Cerebellar nuclear complex (tissue), 1 donor: ENCODE measurements around the gene KCNH3.
"Not testable (repeated sequence)": the region's sequence is repeated elsewhere in the genome, so short reads cannot be mapped to it uniquely, and the experiment has no call there.

Experiments
- DNase-seq, 2 experiments: peaks; one replicate each; lab custom pipeline; 2025; lab: John Stamatoyannopoulos, UW

KCNH3 gene

GRCh38 chr12:49525942-49526341 is 12.9 kb upstream of the KCNH3 start:
- DNase-seq: no peak

DNA sequence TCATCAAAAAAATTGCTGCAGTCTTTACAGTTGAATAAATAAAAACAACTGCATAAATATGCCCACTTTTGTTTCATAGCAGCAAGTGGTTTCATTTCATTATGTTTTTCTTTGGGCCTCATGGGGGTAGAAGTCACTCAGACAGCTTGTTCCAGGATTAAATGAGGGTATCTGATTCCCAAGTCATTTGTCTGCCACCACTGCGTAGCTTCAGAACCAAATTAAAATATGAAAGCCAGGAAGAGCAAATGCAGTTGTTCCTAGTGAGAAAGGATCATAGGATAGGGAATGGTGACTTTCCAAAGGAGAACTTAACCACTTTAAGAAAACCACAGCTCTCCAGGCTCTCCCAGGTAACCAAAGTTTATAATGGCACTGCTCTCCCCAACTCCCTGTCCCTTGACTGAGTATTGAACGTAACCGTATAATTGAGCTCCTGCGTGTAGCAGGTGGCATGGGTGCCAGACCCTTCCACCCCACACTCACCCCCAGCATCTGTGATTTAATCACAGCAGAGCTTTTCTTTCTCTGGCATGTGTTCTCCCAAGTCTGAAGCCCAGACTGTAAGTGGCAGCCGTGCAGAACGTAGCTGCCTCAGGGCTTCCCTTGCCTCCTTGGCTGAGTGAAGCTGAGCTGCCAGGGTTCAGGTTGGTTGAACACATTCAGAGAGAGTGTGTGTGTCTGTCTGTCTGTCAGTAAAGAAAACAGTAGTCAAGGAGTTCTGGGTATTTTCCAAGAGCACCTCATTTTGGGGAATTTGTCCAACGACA is 11.3 kb upstream of the KCNH3 start:
- DNase-seq: no peak

DNA sequence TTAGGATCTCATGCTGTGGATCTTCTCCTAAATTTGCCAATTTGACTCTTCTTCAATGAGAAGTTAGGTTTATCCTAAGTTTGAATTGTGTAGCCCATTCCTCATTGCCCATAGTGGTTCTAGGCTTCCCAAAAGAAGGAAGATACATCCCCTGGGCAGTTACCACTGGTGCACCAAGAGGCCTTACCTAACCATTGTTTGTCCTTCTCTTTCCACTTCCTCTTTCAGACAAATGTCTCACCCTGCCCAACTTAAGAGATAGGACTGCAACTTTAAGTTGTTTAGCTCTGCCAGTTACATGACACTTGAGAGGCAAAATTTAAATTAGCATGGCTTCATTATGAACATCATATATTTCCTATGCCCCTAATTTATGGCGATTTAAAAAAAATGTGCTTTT is 9.4 kb upstream of the KCNH3 start:
- no peak for DNase-seq

DNA sequence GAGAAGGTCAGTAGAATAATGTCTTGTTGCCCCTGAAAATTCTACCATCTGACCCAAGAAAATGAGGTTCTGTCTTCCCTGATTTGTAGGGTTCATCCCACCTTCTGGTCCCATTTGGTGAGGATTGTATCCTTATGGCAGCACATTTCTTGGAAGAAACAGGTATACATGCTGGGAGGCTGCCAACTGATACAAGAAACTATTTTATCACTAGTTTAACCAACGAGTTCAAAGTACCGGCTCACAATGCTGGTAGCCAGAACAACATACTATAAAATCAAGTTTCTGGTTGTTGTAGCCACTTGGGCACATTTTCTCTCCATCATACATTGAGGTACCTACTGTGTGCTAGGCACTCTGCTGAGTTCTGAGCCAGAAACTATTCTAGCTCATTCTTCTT is 7.1 kb upstream of the KCNH3 start:
- DNase-seq: no peak

DNA sequence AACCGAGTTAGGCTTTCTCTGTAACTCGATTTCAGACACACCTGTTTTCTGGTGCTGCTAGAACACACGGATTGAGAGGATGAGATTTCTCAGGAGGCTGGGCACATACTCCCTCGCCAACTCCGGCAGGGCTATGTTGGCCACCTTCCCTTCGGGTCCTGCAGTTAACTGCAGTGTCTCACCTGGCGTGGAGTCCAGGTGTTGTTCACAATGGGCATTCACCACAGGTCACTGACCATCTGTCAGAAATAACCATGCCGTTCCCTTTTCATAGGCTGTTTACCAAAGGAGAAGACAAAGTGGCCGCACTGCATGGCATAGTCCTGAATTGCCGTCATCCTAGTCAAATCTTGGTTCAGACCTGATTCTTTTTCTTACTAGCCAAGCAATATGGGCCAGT is 5.5 kb upstream of the KCNH3 start:
- no peak for DNase-seq

- not testable (repeated sequence) for DNase-seq
Observed at GRCh38 chr12:49534122-49534521, 4.7 kb upstream of the KCNH3 start.

DNA sequence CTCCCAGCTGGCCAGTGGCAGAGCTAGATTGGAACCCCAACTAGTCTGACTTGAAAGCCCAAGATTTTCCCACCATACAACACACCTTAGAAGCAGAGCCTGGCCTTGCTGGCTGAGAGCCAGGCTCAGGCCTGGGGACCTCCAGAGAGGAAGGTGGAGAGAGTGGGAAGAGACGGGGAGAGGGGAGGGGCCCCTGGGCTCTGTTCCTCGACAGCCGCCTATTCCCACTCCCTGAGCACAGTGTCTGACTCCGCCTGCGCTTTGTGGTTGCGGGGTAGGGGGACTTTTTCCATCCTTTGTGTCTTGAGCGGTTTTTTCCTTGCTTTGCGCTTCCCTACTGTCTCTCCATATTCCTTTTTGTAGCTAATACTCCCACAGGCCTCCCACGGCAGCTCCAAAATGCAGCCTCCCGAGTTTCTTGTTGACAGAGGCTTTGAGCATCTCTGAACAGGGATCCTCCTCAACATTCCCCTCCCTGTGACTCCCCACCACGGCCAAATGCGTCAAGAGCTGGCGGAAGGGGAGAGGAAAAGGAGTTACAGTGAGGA is 4.0 kb upstream of the KCNH3 start:
- no peak for DNase-seq

DNA sequence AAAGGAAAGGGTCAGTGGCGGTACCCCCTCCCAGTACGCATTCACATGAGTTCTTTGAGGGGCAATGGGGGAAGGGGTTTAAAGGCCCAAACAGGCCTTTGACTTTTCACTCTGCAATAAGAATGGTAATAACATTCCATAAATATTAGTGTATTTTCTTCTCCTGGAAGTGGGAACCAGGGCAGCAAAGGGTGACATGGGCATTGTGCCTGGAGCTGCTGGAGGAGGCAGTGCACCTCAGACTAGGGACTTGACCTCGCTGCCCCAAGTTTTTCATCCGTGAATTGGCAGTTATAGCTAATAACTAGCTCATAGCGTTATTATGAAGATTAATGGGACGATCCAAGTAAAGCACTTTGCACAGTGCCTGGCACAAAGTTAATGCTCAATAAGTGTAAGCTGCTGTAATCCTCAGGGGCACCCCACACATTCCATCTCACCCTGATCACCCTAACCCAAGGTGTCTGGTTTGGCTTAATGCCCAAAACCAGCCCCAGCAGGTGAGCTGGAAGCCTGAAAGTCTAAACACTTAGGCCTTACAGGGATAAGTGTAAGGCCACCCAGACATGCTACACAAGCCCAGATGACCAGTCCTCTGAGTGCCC is 2.8 kb upstream of the KCNH3 start:
- no peak for DNase-seq

- DNase-seq: no peak
Observed at GRCh38 chr12:49536526-49537071, 2.2 kb upstream of the KCNH3 start.

- DNase-seq: no peak
Observed at GRCh38 chr12:49537231-49537751, 1.5 kb upstream of the KCNH3 start.

GRCh38 chr12:49537752-49538509 is 899 bp upstream of the KCNH3 start:
- DNase-seq: no peak

- no peak for DNase-seq
Observed at GRCh38 chr12:49539406-49540228, 787 bp downstream of the KCNH3 start.

DNA sequence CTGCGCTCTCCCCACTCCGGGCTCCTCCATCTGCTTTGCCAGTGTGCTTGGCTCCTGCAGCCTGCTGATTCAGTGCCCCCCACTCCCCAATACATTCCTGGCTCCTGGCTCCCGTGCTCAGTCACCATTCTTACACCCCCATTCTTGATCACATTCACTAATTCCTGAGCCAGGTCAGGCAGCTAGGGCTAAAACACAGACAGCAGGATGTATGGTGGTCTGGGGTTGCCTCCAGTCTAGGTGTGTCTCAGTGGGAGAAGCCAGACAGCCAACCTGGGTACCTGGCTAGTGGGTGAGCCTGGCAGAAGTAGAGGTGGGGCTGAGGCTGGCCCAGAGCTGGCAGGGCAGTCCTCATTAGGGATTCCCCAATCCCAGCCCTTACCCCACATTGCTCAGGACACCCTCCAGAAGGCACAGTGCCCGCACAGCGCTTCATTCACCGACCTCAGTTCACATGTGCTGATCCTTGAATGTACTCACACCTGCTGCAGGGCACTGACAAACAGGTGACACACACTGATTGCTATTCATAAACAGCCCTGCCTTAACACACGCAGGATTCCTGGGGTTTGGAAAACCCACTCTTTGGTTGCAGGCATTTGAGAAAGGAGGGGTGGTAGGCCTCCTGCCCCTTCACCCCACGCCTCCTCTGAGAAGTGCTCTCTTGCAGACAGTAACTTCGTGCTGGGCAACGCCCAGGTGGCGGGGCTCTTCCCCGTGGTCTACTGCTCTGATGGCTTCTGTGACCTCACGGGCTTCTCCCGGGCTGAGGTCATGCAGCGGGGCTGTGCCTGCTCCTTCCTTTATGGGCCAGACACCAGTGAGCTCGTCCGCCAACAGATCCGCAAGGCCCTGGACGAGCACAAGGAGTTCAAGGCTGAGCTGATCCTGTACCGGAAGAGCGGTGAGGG is 1.7 kb downstream of the KCNH3 start:
- DNase-seq: no peak

- DNase-seq: no peak
Observed at GRCh38 chr12:49541140-49541861, 2.5 kb downstream of the KCNH3 start.

DNA sequence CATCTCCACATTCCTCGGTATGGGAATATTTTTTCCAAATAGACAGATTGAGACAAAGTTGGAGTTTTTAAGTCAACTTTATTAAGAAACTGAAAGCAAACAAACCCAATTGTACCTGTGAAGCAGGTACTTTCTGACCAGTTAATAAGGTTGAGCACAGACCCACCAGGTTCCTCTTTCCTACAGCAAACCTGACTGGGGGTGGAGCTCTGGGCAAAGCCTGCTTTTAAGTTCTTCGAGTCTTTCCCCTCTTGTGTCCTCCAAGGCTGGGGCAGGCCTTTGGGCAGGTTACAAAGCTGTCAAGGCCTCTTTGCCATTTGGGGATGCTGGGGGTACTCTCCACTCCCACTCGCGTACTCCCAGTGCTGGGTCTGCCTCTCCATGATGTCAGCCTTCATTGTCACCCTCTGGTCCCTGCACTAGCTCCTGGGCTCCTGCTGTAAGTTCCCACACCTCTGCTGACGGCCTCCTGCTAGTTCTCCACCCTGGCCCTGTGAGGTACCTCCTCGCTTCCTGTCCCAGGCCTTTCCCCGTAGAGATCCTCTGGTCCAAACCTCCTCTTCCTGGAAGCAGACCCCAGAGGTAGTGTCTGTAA is 3.2 kb downstream of the KCNH3 start:
- DNase-seq: no peak

GRCh38 chr12:49542592-49543160 is 3.8 kb downstream of the KCNH3 start:
- no peak for DNase-seq

GRCh38 chr12:49543221-49543913 is 4.5 kb downstream of the KCNH3 start:
- DNase-seq: no peak
